ENCODE measurements around the gene FAM81A.

GRCh38 chr15:59447367-59447766 is 9.4 kb downstream of the FAM81A start:
- TF ChIP-seq CTCF (IDR thresholded peaks at IDR 0.05): no peak
- no peak for TF ChIP-seq POLR2A (IDR thresholded peaks at IDR 0.05)
